ENCODE results near the gene PRDM16. TPM values are rescaled to one million over a fixed set of nuclear protein-coding genes. Genes with fewer than 3 reads are reported as not detected.

Gene PRDM16
- total and polyA plus RNA-seq, 2 of the 8 experiments (the other 6 are each of a cell fraction or from before 2014, with no cell fraction given), result 0.39 to 0.43 TPM

- TF ChIP-seq CHD7 (IDR thresholded peaks at IDR 0.05; ENCODE audit: insufficient replicate concordance, low read length) (no peak), SUZ12 (IDR thresholded peaks at IDR 0.05; ENCODE audit: low read length) (no peak), USF2 (IDR thresholded peaks at IDR 0.05; ENCODE audit: low read length) (no peak), GTF2F1 (IDR thresholded peaks at IDR 0.05; ENCODE audit: borderline replicate concordance, low read depth, low read length) (no peak), PHF8 (conservative IDR thresholded peaks at IDR 0.05; ENCODE audit: low read depth, low read length) (no peak), KDM1A (IDR thresholded peaks at IDR 0.05; ENCODE audit: borderline replicate concordance, low read length) (no peak), CREB1 (IDR thresholded peaks at IDR 0.05) (no peak), SRF (IDR thresholded peaks at IDR 0.05; ENCODE audit: low read depth, low read length) (no peak), CBX5 (IDR thresholded peaks at IDR 0.05; ENCODE audit: low read depth, low read length) (no peak), EZH2 (IDR thresholded peaks at IDR 0.05; ENCODE audit: low read depth, low read length, severe bottlenecking) (no peak)
These were observed 10.5 kb downstream of the PRDM16 start (continued) for GRCh38 chr1:3079381-3080052.

Measured in H1 (cell line).